Astrocyte of the cerebellum (primary cell): ENCODE measurements around the gene SLC7A7.
A peak's percentile ranks its signal among the peaks of the same experiment; 100 is the strongest.
"Not testable (repeated sequence)": the region's sequence is repeated elsewhere in the genome, so short reads cannot be mapped to it uniquely, and the experiment has no call there.

Experiments
- DNase-seq: peaks from one replicate; pipeline ENCODE4 v3.0.0-alpha.2; 2011; ENCODE audit warnings: low read depth
- H3K4me3 ChIP-seq: 2 replicates; pipeline ENCODE4 v1.5.1; 2011; ENCODE audit warnings: mild to moderate bottlenecking, low read depth, low read length, moderate library complexity
- in situ Hi-C: cut with HindIII; loops from 2 replicates; pipeline ENCODE4 v1.10.0; 2017; ENCODE audit warnings: low sequenced_read_pairs
- TF ChIP-seq, protein P1 (sequence below): IDR thresholded peaks from 2 replicates; pipeline ENCODE4 v1.5.1; 2012; ENCODE audit warnings: low read length, low read depth, moderate library complexity, mild to moderate bottlenecking; ENCODE audit errors: missing control alignments

SLC7A7 gene

DNA sequence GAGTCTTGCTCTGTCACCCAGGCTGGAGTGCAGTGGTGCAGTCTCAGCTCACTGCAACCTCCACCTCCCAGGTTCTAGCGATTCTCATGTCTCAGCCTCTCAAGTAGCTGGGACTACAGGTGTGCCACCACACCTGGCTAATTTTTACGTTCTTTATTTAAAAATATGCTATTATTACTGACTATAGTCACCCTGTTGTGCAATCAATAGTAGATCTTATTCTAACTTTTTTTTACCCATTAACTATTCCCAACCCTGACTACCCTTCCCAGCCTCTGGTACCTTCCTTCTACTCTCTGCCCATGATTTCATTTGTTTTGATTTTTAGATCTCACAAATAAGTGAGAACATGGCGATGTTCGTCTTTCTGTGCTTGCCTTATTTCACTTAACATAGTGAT lies 46.3 kb downstream of the SLC7A7 start:
- no peak for DNase-seq
- TF ChIP-seq, protein P1, sequence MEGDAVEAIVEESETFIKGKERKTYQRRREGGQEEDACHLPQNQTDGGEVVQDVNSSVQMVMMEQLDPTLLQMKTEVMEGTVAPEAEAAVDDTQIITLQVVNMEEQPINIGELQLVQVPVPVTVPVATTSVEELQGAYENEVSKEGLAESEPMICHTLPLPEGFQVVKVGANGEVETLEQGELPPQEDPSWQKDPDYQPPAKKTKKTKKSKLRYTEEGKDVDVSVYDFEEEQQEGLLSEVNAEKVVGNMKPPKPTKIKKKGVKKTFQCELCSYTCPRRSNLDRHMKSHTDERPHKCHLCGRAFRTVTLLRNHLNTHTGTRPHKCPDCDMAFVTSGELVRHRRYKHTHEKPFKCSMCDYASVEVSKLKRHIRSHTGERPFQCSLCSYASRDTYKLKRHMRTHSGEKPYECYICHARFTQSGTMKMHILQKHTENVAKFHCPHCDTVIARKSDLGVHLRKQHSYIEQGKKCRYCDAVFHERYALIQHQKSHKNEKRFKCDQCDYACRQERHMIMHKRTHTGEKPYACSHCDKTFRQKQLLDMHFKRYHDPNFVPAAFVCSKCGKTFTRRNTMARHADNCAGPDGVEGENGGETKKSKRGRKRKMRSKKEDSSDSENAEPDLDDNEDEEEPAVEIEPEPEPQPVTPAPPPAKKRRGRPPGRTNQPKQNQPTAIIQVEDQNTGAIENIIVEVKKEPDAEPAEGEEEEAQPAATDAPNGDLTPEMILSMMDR: no peak
- H3K4me3 ChIP-seq: no peak overlapping the region
- in situ Hi-C loops: loop anchor here (5.0 kb wide), 2 partner anchors 33 to 37 kb away; no protein-coding TSS in a partner anchor

- in situ Hi-C loops: loop anchor here (5.0 kb wide), 2 partner anchors 35 kb away; no protein-coding TSS in a partner anchor
- TF ChIP-seq, protein P1: no peak
- H3K4me3 ChIP-seq: peak overlapping the region; percentile 90
- DNase-seq: no peak
Observed at GRCh38 chr14:22767323-22767589, 48.0 kb downstream of the SLC7A7 start.

- in situ Hi-C loops: loop anchor here (5.0 kb wide), 2 partner anchors 34 to 36 kb away; no protein-coding TSS in a partner anchor
- peak; percentile 97 for DNase-seq
- TF ChIP-seq, protein P1: no peak
- peak within 1 kb of the TSS; percentile 90 for H3K4me3 ChIP-seq
Observed at GRCh38 chr14:22766457-22767322, 48.5 kb downstream of the SLC7A7 start, which contains the start of gene OXA1L. Gene OXA1L (plus strand): TSS chr14:22766688. CDS start chr14:22766702, 14 bp downstream.

- H3K4me3 ChIP-seq: no peak overlapping the region
- no peak for DNase-seq
- TF ChIP-seq, protein P1: no peak
- in situ Hi-C loops: no loop called here
Observed at GRCh38 chr14:22764382-22764781, 50.9 kb downstream of the SLC7A7 start.

DNA sequence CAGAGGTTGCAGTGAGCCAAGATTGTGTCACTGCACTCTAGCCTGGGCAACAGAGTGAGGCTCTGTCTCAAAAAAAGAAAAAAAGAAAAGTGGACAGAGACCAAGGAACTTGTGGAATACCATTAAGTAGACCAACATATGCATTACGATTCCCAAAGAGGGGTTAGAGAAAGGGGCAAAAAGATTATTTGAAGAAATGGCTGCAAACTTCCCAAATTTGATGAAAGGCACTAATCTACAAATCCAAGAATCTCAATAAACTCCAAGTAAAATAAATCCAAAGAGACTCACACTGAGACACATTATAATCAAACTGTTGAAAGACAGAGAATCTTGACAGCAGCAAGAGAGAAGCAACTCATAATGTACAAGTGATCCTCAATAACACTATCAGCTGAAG lies 53.5 kb downstream of the SLC7A7 start:
- in situ Hi-C loops: no loop called here
- H3K4me3 ChIP-seq: no peak overlapping the region
- no peak for DNase-seq
- TF ChIP-seq, protein P1: no peak

DNA sequence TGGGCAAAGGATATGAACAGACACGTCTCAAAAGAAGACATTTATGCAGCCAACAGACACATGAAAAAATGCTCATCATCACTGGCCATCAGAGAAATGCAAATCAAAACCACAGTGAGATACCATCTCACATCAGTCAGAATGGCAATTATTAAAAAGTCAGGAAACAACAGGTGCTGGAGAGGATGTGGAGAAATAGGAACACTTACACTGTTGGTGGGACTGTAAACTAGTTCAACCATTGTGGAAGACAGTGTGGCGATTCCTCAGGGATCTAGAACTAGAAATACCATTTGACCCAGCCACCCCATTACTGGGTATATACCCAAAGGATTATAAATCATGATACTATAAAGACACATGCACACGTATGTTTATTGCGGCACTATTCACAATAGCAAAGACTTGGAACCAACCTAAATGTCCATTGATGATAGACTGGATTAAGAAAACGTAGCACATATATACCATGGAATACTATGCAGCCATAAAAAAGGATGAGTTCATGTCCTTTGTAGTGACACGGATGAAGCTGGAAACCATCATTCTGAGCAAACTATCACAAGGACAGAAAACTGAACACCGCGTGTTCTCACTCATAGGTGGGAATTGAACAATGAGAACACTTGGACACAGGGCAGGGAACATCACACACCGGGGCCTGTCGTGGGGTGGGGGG lies 57.1 kb downstream of the SLC7A7 start:
- in situ Hi-C loops, H3K4me3 ChIP-seq, DNase-seq: not testable (repeated sequence)

- DNase-seq: no peak
- in situ Hi-C loops: no loop called here
- no peak overlapping the region for H3K4me3 ChIP-seq
- TF ChIP-seq, protein P1: no peak
Observed at GRCh38 chr14:22753586-22753985, 61.6 kb downstream of the SLC7A7 start.
